HG02938 (cell line): ENCODE results near the gene SPRR2D.
"Not testable (repeated sequence)": the region's sequence is repeated elsewhere in the genome, so short reads cannot be mapped to it uniquely, and the experiment has no call there.

Experiments used
- ATAC-seq: cut with Tn5 transposase; IDR thresholded peaks from one replicate; pipeline ENCODE4 v1.9.1; 2021; ENCODE audit warnings: mild to moderate bottlenecking, moderate library complexity; ENCODE audit not compliant: unreplicated experiment

Gene SPRR2D

DNA sequence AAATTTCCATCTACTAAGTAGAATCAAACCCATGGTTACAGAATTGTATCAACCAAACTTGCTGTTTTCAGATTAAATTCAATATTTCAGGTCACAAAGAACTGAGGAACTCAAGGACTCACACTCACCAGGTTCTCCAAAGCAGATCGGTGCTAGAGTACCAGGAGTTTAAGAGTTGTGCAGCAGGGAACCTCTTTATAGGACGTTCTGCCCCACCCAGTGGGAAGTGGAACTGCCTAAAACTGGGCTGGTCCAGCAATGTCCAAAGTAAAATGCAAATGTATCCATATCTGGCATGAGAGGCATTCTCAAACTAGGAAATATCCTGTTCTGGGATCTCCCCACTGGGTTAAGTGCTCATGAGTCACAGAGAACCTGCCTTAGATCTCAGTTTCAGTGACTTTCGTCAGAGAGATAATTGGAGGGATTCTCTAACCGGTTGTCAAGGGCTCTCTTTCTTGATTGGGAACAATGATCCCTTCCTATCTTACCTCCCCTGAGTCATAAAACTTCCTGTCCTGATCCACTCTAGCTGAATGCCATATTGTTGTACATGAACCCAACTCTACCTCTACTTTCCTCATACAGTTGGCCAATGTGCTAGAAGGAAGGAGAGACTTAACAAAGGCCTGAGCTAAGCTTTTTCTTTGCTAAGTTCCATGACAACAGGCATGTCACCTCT, at the start of gene SPRR2D:
SPRR2D (minus strand) TSS at position 171 of the 682 bp plus-strand sequence. CDS start 774 bp downstream, outside the sequence.
- ATAC-seq = no peak

DNA sequence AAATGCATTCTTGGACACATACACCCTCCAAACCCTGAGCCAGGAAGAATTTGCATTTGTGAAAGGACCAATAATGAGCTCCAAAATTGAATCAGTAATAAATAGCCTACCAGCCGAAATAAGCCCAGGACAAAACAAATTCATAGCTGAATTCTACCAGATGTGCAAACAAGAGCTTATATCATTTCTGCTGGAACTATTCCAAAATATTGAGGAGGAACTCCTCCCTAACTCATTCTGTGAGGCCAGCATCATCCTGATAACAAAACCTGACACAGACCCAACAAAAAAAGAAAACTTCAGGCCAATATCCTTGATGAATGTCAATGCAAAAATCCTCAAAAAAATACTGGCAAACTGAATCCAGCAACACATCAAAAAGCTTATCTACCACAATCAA, 46.7 kb upstream of the SPRR2D start:
- no peak for ATAC-seq

DNA sequence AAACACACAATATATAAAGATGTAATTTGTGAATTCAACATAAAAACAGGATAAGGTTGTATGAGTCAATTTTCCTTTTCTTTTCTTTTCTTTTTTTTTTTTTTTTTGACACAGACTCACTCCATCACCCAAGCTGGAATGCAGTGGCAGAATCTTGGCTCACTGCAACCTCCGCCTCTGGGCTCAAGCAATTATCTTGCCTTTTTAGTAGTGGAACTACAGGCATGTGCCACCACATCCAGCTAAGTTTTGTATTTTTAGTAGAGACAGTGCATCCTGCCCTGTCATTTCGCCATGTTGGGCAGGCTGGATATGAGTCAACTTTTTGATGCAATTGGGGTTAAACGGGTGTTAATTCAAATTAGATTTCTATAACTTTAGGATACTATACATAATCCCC, 40.8 kb upstream of the SPRR2D start:
- no peak for ATAC-seq

DNA sequence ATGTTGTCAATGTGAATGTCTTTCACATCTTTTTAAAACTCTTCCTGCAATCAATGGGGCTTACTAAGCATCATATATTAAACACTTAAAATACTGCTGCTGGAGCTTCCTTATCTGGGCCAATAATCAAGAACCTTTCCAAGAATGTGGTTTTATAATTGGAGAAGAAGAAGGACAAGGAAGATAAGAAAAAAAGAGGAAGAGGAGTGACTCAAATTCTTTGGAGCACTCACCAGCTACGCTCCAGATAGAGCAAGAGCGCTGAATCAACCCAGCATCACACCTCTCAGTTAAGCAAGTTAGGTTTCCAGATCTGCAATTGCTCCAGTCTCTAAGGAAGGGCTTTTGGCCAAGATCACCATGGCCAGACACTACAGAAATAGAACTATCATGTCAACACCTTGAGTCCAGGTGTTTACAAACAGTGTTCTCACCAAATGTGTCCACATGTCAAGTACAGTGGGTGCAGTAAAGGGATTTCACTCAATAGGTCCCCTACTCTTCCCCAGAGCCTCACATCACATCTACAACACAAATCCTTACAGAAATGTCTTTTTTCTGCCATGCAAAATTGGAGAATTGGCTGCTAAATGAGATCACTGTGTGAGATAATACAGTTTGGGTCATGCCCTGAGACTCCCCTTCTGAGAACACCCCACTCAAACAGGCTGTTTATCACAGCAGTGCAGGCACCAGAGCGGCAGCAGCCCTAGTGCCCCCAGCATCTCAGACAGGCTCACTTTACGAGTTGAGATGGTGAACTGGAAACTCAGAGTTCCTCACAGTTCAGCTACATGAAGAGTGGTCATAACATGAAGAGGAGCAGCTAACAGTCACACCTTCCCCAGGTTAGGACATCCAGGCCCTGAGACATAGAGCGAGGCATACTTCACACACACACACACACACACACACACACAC, 32.1 kb upstream of the SPRR2D start:
- ATAC-seq = no peak

DNA sequence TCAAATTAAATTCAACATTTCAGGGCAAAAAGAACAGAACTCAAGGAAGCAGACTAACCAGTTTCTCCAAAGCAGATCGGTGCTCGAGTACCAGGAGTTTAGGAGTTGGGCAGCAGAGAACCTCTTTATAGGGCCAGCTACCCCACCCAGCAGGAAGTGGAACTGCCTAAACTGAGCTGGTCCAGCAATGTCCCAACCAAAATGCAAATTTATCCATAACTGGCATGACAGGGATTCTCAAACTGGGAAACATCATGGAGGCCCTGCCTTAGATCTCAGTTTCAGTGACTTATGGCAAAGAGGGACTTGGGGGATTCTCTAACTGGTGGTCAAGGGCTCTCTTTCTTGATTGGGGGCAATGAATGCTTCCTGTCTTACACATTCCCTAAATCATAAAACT, 30.6 kb upstream of the SPRR2D start, which contains the start of gene SPRR2B:
SPRR2B (minus strand) TSS at position 101 of the 400 bp plus-strand sequence. CDS start 772 bp downstream, outside the sequence.
- no peak for ATAC-seq

DNA sequence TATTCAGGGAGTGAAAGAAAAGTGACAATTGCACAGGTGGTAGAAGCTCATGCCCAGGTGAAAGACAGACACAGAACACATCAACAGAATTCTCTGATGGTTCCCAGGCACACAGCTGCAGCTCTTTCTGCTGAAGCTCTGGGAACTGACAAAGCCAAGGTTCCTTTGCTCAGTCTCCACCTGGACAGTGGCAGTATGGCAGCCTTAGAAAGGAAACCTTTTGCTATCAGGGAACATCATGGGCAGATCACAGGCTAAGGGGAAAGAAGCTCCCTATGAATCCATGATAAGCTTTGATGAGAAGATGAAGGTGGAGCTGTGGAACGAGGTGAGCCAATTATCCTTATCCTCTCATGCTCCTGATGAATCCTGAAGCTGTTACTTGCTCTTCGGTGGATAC, 29.3 kb upstream of the SPRR2D start:
- ATAC-seq = no peak

DNA sequence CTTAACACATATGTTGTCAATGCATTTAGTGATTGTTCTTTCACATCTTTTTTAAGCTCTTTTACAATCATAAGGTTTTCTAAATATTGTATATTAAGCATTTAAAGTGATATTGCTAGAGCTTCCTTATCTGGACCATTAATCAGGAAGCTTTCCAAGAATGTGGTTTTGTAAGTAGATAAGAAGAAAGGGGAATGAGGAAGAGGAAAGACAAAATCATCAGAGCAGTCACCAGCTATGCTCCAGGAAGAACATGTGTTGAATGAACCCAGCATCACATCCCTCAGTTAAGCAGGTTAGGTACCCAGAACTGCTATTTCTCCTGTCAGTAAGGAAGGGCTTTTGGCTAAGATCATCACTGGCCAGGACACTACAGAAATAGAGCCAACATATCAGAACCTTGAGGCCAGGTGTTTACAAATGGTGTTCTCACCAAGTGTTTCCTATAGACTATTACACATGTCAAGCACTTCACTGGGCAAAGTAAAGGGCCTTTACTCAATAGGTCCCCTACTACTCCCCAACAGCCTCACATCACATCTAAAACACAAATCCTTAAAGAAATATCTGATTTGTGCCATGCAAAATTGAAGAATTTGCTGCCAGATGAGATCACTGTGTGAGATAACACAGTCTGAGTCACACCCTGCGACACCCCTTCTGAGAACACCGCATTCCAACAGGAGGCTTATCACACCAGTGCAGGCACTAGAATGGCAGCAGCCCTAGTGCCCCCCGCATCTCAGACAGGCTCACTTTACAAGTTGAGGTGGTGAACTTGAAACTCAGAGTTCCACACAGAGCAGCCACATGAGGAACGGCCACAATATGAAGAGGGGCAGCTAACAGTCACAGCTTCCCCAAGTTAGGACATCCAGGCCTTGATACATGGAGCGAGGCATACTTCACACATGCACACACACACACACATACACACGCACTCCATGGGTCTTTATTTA, 18.2 kb upstream of the SPRR2D start:
- no peak for ATAC-seq

DNA sequence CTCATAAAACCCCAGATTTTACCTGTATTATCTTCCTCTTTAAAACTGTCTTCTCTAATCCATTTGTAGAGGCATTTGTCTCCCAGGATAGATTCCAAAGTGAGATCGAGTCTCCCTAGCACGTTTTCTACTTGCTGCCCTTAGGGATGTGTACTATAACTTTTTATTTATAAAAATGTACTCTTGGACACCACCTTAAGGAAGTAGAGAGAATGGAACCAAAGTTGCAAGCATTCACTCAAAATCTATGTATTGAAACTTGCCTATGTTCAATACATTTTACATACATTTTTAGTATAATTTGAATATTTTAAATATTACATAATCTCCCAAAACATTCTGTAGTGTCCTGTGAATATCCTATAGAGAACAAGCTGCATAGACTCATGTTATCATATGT, 17.2 kb upstream of the SPRR2D start:
- no peak for ATAC-seq

DNA sequence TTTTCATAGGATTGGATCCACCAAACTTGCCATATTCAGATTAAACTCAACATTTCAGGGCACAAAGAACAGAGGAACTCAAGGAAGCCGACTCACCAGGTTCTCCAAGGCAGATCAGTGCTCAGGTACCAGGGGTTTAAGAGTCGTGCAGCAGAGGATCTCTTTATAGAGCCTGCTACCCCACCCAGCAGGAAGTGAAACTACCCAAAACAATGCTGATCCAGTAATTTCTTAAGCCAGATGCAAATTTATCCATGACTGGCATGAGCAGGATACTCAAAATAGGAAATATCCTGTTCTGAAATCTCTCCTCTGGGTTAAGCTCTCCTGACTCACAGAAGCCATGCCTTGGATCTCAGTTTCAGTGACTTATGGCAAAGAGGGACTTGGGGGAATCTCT, 16.5 kb upstream of the SPRR2D start, which contains the start of gene SPRR2A:
SPRR2A (minus strand) TSS at position 138 of the 400 bp plus-strand sequence. CDS start 777 bp downstream, outside the sequence.
- no peak for ATAC-seq

DNA sequence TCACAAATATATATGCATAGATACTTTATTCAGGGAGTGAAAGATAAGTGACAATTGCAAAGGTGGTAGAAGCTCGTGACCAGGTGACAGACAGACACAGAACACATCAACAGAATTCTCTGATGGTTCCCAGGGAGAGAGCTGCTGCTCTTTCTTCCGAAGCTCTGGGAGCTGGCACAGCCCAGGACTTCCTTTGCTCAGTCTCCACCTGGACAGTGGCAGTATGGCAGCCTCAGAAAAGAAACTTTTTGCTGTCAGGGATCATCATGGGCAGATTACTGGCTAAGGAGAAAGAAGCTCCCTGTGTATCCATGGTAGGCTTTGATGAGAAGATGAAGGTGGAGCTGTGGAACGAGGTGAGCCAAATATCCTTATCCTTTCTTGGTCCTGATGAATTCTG, 15.2 kb upstream of the SPRR2D start:
- not testable (repeated sequence) for ATAC-seq

DNA sequence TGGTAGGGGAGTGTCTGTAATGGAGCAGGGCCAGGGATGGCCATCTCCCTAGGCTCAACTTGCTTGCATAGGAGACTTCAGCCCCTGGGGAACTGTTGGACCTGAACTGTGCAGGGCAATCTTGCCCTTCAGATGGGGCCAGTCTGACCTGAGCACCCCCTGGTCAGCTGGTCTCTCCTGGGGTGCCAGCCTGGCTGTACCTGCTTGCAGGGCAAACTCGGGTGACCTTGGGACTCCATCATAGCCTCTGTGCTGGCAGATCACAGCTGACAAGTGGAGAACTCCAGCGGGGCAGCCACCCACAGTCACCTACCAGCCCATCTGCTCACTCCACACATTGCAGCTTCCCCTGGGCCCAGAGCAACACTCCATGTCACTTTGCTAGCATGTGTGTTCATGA, 8.3 kb upstream of the SPRR2D start:
- ATAC-seq = no peak

DNA sequence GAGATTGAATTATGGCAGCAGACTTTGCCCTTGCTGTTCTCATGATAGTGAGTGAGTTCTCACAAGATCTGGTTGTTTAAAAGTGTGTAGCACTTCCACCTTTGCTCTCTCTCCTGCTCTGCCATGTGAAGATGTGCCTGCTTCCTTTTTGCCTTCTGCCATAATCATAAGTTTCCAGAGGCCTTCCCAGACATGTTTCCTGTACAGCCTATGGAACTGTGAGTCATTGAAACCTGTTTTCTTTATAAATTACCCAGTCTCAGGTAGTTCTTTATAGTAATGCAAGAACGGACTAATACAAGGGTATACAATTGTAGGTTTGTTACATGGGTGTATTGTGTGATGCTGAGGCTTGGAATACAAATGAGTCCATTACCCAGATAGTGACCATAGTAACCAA, 5.7 kb downstream of the SPRR2D start:
- no peak for ATAC-seq

DNA sequence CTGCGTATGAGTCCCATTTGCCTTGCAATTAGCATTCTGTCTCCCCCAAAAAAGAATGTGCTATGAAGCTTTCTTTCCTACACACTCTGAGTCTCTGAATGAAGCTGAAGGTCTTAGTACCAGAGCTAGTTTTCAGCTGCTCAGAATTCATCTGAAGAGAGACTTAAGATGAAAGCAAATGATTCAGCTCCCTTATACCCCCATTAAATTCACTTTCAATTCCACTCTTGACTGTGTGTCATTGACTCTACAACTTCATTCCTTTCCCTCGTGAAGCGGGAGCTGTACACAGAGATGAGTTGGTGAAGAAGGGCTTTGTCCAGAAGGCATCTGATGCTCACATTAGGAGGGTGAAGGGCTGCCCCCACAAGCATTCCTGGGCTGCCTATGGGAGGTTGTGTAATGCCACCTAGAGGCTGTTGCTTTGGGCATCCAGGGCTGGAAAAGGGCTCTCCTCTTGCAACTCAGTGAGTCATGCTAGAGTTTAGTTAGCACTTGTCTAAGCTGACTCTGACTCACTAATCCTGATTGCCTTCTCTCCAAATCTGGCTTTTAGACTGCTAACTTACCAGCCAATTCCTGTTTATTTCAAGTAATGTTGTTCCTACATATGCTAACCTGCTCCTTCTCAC, 8.1 kb downstream of the SPRR2D start:
- no peak for ATAC-seq

DNA sequence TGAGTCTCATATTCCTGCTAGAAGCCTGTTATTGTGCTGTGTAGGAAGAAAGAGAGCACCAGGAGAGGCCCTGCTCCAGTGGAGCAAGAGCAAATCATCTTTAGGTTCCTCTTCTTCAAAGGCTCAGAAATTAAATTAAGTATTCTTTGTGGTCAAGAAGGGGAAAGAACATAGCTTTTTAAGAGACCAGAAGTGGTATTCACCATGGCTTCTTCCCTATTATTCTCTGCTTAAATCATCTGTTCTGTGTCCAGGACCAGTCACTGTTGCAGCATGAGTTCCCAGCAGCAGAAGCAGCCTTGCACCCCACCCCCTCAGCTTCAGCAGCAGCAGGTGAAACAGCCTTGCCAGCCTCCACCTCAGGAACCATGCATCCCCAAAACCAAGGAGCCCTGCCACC, 8.8 kb downstream of the SPRR2D start:
- no peak for ATAC-seq

DNA sequence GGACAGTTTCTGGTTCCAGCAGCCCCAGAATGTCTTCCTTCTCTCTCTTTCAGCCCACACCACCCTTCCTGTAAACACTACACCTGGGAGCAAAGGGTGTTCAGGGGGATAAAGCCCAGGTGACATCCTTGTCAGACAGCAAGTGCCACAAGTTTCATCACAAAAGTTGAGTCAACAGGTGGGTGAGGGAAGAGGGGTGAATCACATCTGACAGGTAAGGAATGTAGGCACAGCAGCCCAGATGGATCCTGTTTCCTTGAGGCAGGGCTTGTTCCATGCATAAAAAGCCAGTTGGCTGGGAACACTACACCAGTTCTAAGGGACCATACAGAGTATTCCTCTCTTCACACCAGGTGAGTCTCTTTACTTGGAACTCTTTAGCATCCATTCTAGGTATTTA, 10.0 kb downstream of the SPRR2D start, which contains the start of gene SPRR1B:
SPRR1B (plus strand) TSS at position 309 of the 400 bp plus-strand sequence. CDS start 1,143 bp downstream, outside the sequence.
- no peak for ATAC-seq

DNA sequence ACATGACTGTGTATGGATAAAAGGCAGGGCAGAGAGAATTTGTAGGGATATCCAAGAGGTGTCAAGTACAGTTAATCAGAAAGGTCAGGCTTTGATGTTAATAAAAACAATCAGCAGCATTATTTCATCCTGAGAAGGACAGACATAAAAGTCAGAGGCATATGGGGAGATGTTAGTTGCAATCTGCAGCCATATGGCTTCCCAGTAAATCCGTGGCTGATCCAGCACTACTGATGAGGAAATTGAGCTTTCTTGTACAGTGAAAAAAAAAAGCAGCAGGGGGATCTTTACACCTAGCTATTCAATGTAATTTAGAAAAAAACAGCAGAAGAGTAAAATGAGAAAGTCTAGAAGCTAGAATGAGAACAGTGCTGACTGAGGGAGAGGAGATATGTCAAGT, 12.2 kb downstream of the SPRR2D start:
- ATAC-seq = no peak

DNA sequence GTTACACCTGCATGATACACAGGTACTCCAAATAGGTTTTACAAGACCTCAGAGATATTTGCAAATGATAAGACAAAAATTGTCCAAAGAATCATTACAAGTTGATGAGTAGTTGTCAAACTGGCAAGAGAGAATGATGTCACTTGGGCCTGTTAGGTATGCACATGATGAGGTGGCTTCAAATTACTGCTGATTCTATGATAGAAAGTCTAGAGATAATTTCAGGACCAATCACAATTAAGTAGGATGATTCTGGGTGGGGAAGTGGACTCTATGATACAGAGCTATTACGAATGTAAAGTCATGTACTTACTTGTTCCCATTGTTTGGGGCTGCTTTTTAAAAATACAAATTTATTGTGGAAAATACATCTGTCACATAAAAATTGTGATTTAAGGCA, 15.1 kb downstream of the SPRR2D start:
- no peak for ATAC-seq

DNA sequence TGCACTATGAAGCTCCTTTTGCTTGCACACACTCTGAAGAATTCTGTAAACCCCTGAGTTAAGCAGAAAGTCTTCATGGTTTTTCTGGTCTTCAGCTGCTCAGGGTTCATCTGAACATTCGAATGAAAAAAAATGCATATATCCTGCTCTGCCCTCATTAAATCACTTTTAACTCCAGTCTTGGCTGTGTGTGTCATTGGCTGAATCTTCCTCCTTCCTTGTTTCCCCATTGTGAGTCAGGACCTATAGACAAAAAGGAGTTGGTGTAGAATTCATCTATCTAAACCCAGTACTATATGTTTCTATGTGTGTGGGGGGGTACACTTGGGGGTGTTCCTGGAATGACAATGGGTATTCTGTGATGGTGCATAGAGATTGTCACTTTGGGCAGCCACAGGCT, 16.5 kb downstream of the SPRR2D start:
- no peak for ATAC-seq

DNA sequence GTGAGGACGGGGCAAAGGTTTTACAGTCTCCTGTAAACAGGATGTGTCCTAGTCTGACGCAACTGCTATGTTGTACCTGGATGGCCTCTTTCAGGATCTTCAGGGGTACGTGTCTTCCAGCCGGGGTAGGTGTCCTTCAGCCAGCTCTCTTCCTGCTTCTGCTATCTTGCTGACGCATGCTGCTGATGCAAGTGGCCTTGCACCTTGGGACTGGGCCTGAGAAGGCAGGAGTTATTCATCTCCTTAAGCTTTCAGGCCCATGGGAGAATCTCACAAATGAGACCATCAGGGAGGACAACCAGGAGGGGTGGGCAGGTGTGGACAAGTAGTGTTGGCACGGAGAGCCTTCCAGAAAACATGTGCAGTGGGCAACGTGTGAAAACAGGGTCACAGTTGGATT, 17.8 kb downstream of the SPRR2D start:
- ATAC-seq = no peak

DNA sequence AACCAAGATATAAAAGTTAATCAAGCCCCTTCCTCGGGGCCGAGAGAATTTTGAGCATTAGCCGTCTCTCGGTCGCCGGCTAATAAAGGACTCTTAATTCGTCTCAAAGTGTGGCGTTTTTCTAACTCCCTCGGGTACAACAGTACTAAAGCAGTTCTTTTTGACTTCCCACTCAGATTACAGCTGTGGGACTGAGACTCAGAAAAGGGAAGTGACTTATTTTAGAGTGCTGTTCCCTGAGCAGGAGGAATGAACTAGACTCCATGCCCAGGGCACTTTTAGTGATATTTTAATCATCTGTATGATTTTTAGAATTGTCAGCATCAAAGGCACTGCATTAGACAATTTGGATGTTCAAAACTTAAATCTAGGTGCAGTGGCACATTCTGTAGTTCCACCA, 18.6 kb downstream of the SPRR2D start:
- not testable (repeated sequence) for ATAC-seq
